Activated T-helper 1 cell treated with anti-CD3 and anti-CD28 coated beads, Interleukin-12 subunit alpha, Interleukin-12 subunit beta, Interleukin-2, Interleukin-4 antibody, amounts not matched to agents 30 ng/mL and 10 ng/mL and 1 ng/mL, durations not matched to agents 14 hours and 24 hours and 36 hours (primary cell): ENCODE data around the gene CFAP74. TPM values are rescaled to one million over a fixed set of nuclear protein-coding genes. Genes with fewer than 3 reads are reported as not detected.

Experiments used
- DNase-seq: peaks from one replicate; pipeline ENCODE4 v3.0.0; 2021; ENCODE audit warnings: low spot score
- H3K27ac Mint-ChIP-seq: one replicate; pipeline ENCODE4 v1.8.0; 2021; ENCODE audit warnings: mild to moderate bottlenecking, mixed read lengths
- H3K27me3 Mint-ChIP-seq: one replicate; pipeline ENCODE4 v1.8.0; 2022; ENCODE audit warnings: mild to moderate bottlenecking, moderate library complexity, mixed read lengths; ENCODE audit not compliant: insufficient read depth
- H3K36me3 Mint-ChIP-seq: one replicate; pipeline ENCODE4 v1.8.0; 2021; ENCODE audit warnings: low read depth, mixed read lengths
- H3K4me1 Mint-ChIP-seq: one replicate; pipeline ENCODE4 v1.8.0; 2021; ENCODE audit warnings: low read depth, mixed read lengths
- H3K4me3 Mint-ChIP-seq: one replicate; pipeline ENCODE4 v1.8.0; 2021; ENCODE audit warnings: mild to moderate bottlenecking, moderate library complexity, mixed read lengths
- H3K9me3 Mint-ChIP-seq: one replicate; pipeline ENCODE4 v1.8.0; 2021; ENCODE audit warnings: mixed read lengths
- intact Hi-C: fragments of 100-400 bp; cut with micrococcal nuclease; formaldehyde crosslinking; loops from one replicate; pipeline ENCODE4 v1.15.1; 2024
- total RNA-seq: library from RNA; stranded (reverse); gene quantifications from 2 replicates; pipeline ENCODE4 v1.2.3, GENCODE V29; 2022

The CFAP74 gene
- not detected in 2 replicates for total RNA-seq

- no peaks in the 10 kb centered on the region for H3K4me1 Mint-ChIP-seq
- H3K27me3 Mint-ChIP-seq, result peaks cover 35% of the 10 kb centered on the region
- no peaks in the 10 kb centered on the region for H3K9me3 Mint-ChIP-seq
- no peaks in the 10 kb centered on the region for H3K36me3 Mint-ChIP-seq
- H3K27ac Mint-ChIP-seq, result no peak within 1 kb of the TSS
- no peak within 1 kb of the TSS for H3K4me3 Mint-ChIP-seq
- intact Hi-C loops, result no loop called here
- DNase-seq, result no peak
Measured at GRCh38 chr1:2003541-2004131, at the start of gene CFAP74. CFAP74 (minus strand) TSS chr1:2003786; CDS start chr1:1990956, 12,830 bp downstream.

GRCh38 chr1:2053217-2053616 lies 49.6 kb upstream of the CFAP74 start:
- Mint-ChIP-seq H3K4me1 (peaks cover 8% of the 10 kb centered on the region), H3K9me3 (no peaks in the 10 kb centered on the region), H3K36me3 (no peaks in the 10 kb centered on the region), H3K27me3 (peaks cover 32% of the 10 kb centered on the region), H3K4me3 (no peak overlapping the region), H3K27ac (no peak overlapping the region)
- intact Hi-C loops, result no loop called here
- no peak for DNase-seq

GRCh38 chr1:2052756-2053155 lies 49.2 kb upstream of the CFAP74 start:
- H3K9me3 Mint-ChIP-seq, result no peaks in the 10 kb centered on the region
- no peaks in the 10 kb centered on the region for H3K36me3 Mint-ChIP-seq
- H3K4me1 Mint-ChIP-seq, result peaks cover 8% of the 10 kb centered on the region
- intact Hi-C loops, result no loop called here
- DNase-seq, result no peak
- H3K27me3 Mint-ChIP-seq, result peaks cover 34% of the 10 kb centered on the region
- H3K4me3 Mint-ChIP-seq, result peak overlapping the region; percentile 47
- H3K27ac Mint-ChIP-seq, result peak overlapping the region; percentile 44

GRCh38 chr1:2052054-2052679 lies 48.6 kb upstream of the CFAP74 start:
- no peaks in the 10 kb centered on the region for H3K9me3 Mint-ChIP-seq
- peak overlapping the region; percentile 53 for H3K4me3 Mint-ChIP-seq
- no peak for DNase-seq
- peak overlapping the region; percentile 44 for H3K27ac Mint-ChIP-seq
- peaks cover 34% of the 10 kb centered on the region for H3K27me3 Mint-ChIP-seq
- H3K4me1 Mint-ChIP-seq, result peaks cover 8% of the 10 kb centered on the region
- no peaks in the 10 kb centered on the region for H3K36me3 Mint-ChIP-seq
- intact Hi-C loops, result no loop called here

GRCh38 chr1:2050793-2051682 lies 47.5 kb upstream of the CFAP74 start:
- intact Hi-C loops, result no loop called here
- DNase-seq, result no peak
- Mint-ChIP-seq H3K4me3 (peak overlapping the region; percentile 53), H3K4me1 (peaks cover 8% of the 10 kb centered on the region), H3K27ac (no peak overlapping the region), H3K27me3 (peaks cover 38% of the 10 kb centered on the region), H3K36me3 (no peaks in the 10 kb centered on the region), H3K9me3 (no peaks in the 10 kb centered on the region)

- H3K4me1 Mint-ChIP-seq, result peaks cover 8% of the 10 kb centered on the region
- no peaks in the 10 kb centered on the region for H3K9me3 Mint-ChIP-seq
- no peaks in the 10 kb centered on the region for H3K36me3 Mint-ChIP-seq
- no peak for DNase-seq
- no peak overlapping the region for H3K27ac Mint-ChIP-seq
- H3K4me3 Mint-ChIP-seq, result no peak overlapping the region
- peaks cover 44% of the 10 kb centered on the region for H3K27me3 Mint-ChIP-seq
- intact Hi-C loops, result no loop called here
Measured at GRCh38 chr1:2050461-2050792, 46.8 kb upstream of the CFAP74 start.

- DNase-seq, result peak; percentile 75
- Mint-ChIP-seq H3K9me3 (no peaks in the 10 kb centered on the region), H3K27ac (no peak within 1 kb of the TSS), H3K4me3 (peak within 1 kb of the TSS; percentile 69), H3K36me3 (no peaks in the 10 kb centered on the region), H3K27me3 (peaks cover 48% of the 10 kb centered on the region), H3K4me1 (peaks cover 8% of the 10 kb centered on the region)
- intact Hi-C loops, result loop anchor here (5.0 kb wide), 1 partner anchor 108 kb away; no protein-coding TSS in a partner anchor
Measured at GRCh38 chr1:2049718-2050431, 46.3 kb upstream of the CFAP74 start, which contains the start of gene PRKCZ. PRKCZ (plus strand) TSS chr1:2050411; CDS start chr1:2050631, 220 bp downstream.

GRCh38 chr1:2049225-2049717 lies 45.7 kb upstream of the CFAP74 start:
- peak overlapping the region; percentile 31 for H3K27ac Mint-ChIP-seq
- intact Hi-C loops, result loop anchor here (5.0 kb wide), 1 partner anchor 107 kb away; no protein-coding TSS in a partner anchor
- peaks cover 8% of the 10 kb centered on the region for H3K4me1 Mint-ChIP-seq
- no peak for DNase-seq
- peaks cover 48% of the 10 kb centered on the region for H3K27me3 Mint-ChIP-seq
- H3K4me3 Mint-ChIP-seq, result peak overlapping the region; percentile 69
- no peaks in the 10 kb centered on the region for H3K36me3 Mint-ChIP-seq
- H3K9me3 Mint-ChIP-seq, result no peaks in the 10 kb centered on the region

- no peak overlapping the region for H3K27ac Mint-ChIP-seq
- H3K4me1 Mint-ChIP-seq, result peaks cover 8% of the 10 kb centered on the region
- H3K4me3 Mint-ChIP-seq, result peak overlapping the region; percentile 13
- no peak for DNase-seq
- H3K27me3 Mint-ChIP-seq, result peaks cover 50% of the 10 kb centered on the region
- H3K9me3 Mint-ChIP-seq, result no peaks in the 10 kb centered on the region
- intact Hi-C loops, result loop anchor here (5.0 kb wide), 1 partner anchor 106 kb away; no protein-coding TSS in a partner anchor
- H3K36me3 Mint-ChIP-seq, result no peaks in the 10 kb centered on the region
Measured at GRCh38 chr1:2047749-2048729, 44.5 kb upstream of the CFAP74 start.

- Mint-ChIP-seq H3K27ac (no peak overlapping the region), H3K9me3 (no peaks in the 10 kb centered on the region), H3K4me3 (no peak overlapping the region), H3K27me3 (peaks cover 43% of the 10 kb centered on the region), H3K4me1 (peaks cover 8% of the 10 kb centered on the region), H3K36me3 (no peaks in the 10 kb centered on the region)
- no peak for DNase-seq
- intact Hi-C loops, result loop anchor here (5.0 kb wide), 1 partner anchor 105 kb away; no protein-coding TSS in a partner anchor
Measured at GRCh38 chr1:2046953-2047748, 43.6 kb upstream of the CFAP74 start.
